ENCODE data around the gene DEGS2. TPM values are rescaled to one million over a fixed set of nuclear protein-coding genes. Genes with fewer than 3 reads are reported as not detected.

The DEGS2 gene
- total and polyA plus RNA-seq, 2 donors from 2014 or later: 25.1 to 28.7 TPM

DNA sequence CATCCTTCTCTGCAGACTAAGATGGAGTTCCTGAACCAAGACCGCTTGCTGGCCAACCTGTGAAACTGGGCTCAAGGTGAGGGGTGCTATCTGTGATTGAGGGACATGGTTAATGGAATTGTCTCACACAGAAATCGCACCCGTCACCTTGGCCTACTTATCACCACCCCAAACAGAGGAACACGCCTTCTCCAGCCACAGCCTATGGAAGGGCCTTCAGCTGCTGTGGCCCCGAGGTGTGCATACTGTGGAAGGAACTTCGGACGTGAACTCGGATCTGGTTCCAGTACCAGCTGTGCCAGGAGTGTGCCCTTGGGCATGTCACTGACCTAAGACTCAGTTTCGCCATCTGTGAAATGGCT is 49.9 kb downstream of the DEGS2 start:
- intact Hi-C loops (cut with DNase I): loop anchor here (5.0 kb wide), 1 partner anchor 127 kb away; no protein-coding TSS in a partner anchor
- Histone ChIP-seq H3K27me3 (ENCODE audit: control insufficient read depth, insufficient read depth, low read length) (no peaks in the 10 kb centered on the region), H3K9ac (ENCODE audit: low read length in 3 of 3) (no peak overlapping the region), H3K36me3 (ENCODE audit: control insufficient read depth in 2 of 3, insufficient read depth in 3 of 3, low read length in 3 of 3) (no peaks in the 10 kb centered on the region), H3K4me3 (ENCODE audit: low read length in 3 of 3) (no peak overlapping the region), H3K27ac (ENCODE audit: low read depth in 2 of 2, low read length in 2 of 2) (no peak overlapping the region), H3K4me1 (ENCODE audit: control insufficient read depth in 2 of 3, insufficient read depth in 2 of 3, low read depth in 1 of 3, low read length in 3 of 3) (peaks cover 0 to 11% (median 0%) of the 10 kb centered on the region in 3 donors), H3K9me3 (ENCODE audit: control insufficient read depth in 2 of 3, insufficient read depth in 1 of 3, low read length in 3 of 3) (no peaks in the 10 kb centered on the region)
- DNase-seq (peak in 2 of 5 donors; percentile 29 to 33), FAIRE-seq (no peak)
- TF ChIP-seq CTCF (IDR thresholded peaks at IDR 0.05; ENCODE audit: borderline replicate concordance, extremely low read depth, insufficient read depth): no peak

DNA sequence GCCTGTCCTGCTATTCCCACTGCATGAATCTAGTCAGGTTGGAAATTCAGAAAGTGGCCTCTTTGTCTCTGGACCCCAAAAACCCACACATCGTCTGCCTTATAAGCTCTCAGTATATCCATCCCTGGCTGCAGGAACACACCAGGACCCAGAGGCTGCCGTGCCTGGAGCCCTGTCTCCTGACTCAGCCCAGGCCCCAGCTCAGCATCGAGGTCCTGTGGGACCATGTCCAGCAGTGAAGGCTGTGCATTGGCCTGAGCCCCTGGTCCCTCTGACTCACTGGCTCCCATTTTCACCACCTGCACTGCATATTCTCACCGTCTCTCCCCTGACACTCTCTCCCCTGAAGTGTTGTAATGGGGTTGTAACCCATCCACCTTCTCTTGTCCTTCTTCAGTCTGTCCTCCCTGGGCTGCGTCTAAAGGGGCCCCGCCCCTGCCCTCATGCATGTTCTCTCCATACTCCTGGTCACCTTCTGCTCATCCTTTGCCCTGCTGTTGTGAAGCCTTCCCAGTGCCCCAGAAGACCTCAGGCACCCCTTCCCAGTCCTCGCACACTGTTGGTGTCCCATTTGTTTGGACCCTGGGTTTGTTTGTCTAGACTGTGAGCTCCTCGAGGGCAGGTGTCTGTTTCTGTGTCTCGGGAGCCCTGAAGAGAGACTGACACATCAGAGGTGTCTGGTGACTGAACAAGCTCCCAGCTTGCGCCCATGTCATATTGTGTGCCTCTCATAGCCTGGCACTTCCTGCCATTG is 50.4 kb downstream of the DEGS2 start:
- H3K9ac ChIP-seq (ENCODE audit: low read length in 3 of 3): no peak overlapping the region
- H3K27ac ChIP-seq (ENCODE audit: low read depth in 2 of 2, low read length in 2 of 2): no peak overlapping the region
- H3K36me3 ChIP-seq (ENCODE audit: control insufficient read depth in 2 of 3, insufficient read depth in 3 of 3, low read length in 3 of 3): no peaks in the 10 kb centered on the region
- H3K27me3 ChIP-seq (ENCODE audit: control insufficient read depth, insufficient read depth, low read length): no peaks in the 10 kb centered on the region
- H3K9me3 ChIP-seq (ENCODE audit: control insufficient read depth in 2 of 3, insufficient read depth in 1 of 3, low read length in 3 of 3): no peaks in the 10 kb centered on the region
- FAIRE-seq: no peak
- no peak for TF ChIP-seq CTCF (IDR thresholded peaks at IDR 0.05; ENCODE audit: borderline replicate concordance, extremely low read depth, insufficient read depth)
- intact Hi-C loops (cut with DNase I): loop anchor here (5.0 kb wide), 1 partner anchor 127 kb away; no protein-coding TSS in a partner anchor
- peaks cover 0 to 12% (median 0%) of the 10 kb centered on the region in 3 donors for H3K4me1 ChIP-seq (ENCODE audit: control insufficient read depth in 2 of 3, insufficient read depth in 2 of 3, low read depth in 1 of 3, low read length in 3 of 3)
- DNase-seq: peak in 1 of 5 donors; percentile 79
- no peak overlapping the region for H3K4me3 ChIP-seq (ENCODE audit: low read length in 3 of 3)

DNA sequence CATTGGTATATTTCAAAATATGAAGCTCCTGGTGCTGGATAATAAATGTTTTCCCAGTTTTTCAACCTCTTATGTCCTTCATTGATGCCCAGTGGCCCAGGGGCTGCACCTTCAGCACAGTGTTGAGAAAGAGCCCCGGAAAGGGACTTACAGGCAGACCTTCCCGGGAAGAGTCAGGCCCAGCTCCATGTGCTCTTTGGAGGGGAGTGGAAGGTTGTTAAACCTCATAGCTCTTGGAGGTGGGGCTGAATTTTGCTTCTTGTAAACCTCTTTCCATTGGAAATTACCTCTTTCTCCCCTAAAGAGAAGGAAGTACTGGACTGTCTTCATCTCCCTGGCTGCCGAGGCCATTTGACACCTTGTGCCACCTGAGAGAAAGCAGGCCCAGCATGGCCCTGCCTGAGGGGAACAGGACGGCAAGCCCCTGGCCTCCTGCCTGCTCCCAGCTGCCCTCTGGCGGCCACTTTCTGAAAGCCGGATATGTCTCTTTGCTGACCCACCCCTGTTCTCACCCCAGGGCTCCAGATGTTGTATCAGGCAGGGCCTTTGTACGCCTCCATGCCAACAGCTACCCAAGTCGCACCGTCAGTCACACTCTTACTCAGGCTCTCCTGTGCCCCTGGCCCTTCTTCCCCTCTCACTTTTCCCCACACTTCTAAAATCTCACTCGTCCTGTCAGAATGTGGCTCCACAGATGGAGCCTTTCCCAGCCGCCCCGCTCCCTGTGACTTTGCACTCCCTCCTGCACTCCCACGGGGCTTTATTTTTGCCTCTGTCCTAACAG is 51.2 kb downstream of the DEGS2 start:
- intact Hi-C loops (cut with DNase I): loop anchor here (5.0 kb wide), 1 partner anchor 126 kb away; no protein-coding TSS in a partner anchor
- Histone ChIP-seq H3K27me3 (ENCODE audit: control insufficient read depth, insufficient read depth, low read length) (no peaks in the 10 kb centered on the region), H3K36me3 (ENCODE audit: control insufficient read depth in 2 of 3, insufficient read depth in 3 of 3, low read length in 3 of 3) (no peaks in the 10 kb centered on the region), H3K27ac (ENCODE audit: low read depth in 2 of 2, low read length in 2 of 2) (no peak overlapping the region), H3K9ac (ENCODE audit: low read length in 3 of 3) (peak overlapping the region in 1 of 3 donors; percentile 26), H3K4me3 (ENCODE audit: low read length in 3 of 3) (no peak overlapping the region), H3K9me3 (ENCODE audit: control insufficient read depth in 2 of 3, insufficient read depth in 1 of 3, low read length in 3 of 3) (no peaks in the 10 kb centered on the region), H3K4me1 (ENCODE audit: control insufficient read depth in 2 of 3, insufficient read depth in 2 of 3, low read depth in 1 of 3, low read length in 3 of 3) (peaks cover 0 to 18% (median 5%) of the 10 kb centered on the region in 3 donors)
- peak; percentile 82 to 90 (median 88) for DNase-seq
- TF ChIP-seq CTCF (IDR thresholded peaks at IDR 0.05; ENCODE audit: borderline replicate concordance, extremely low read depth, insufficient read depth): peak; percentile 72
- no peak for FAIRE-seq
